PC-9 (cell line): ENCODE data around the gene AMIGO1. TPM values are rescaled to one million over a fixed set of nuclear protein-coding genes. Genes with fewer than 3 reads are reported as not detected.
A peak's percentile ranks its signal among the peaks of the same experiment; 100 is the strongest.

Experiments used
- BruUV-seq: library from RNA; stranded (reverse); fragments of 400-500 nt; replicated peaks from 2 replicates; lab custom pipeline; 2021; lab: Mats Ljungman, UMichigan
- CTCF ChIA-PET: fragments of 300-600 bp; sonication (Branson Sonifier 250); formaldehyde crosslinking; loops from one replicate; lab custom pipeline; 2022; ENCODE audit warnings: antibody characterized with exemption; lab: Charles Lee
- POLR2A ChIA-PET: fragments of 300-600 bp; sonication (Branson Sonifier 250); formaldehyde crosslinking; loops from one replicate; lab custom pipeline; 2022; ENCODE audit warnings: antibody characterized with exemption; ENCODE audit not compliant: unreplicated experiment; lab: Charles Lee
- DNase-seq, 2 experiments: peaks; one replicate each; pipeline versions ENCODE4 v3.0.0 to v3.0.0-alpha.2; 2015 to 2022; ENCODE audit warnings: mixed read lengths in 1 of 2
- H2AFZ ChIP-seq: fragments of 200-600 bp; sonication (generic); 2 replicates; pipeline ENCODE4 v1.8.1; 2017; ENCODE audit warnings: antibody characterized with exemption
- H3F3A ChIP-seq: fragments of 200-600 bp; sonication (generic); 2 replicates; pipeline ENCODE4 v1.8.1; 2017; ENCODE audit warnings: antibody characterized with exemption, mild to moderate bottlenecking, low read depth; ENCODE audit not compliant: insufficient read depth
- H3K27ac ChIP-seq: fragments of 200-600 bp; sonication (generic); 2 replicates; pipeline ENCODE4 v1.6.1; 2016; ENCODE audit warnings: mixed run types
- H3K27me3 ChIP-seq: fragments of 200-600 bp; sonication (generic); 2 replicates; pipeline ENCODE4 v1.6.1; 2016; ENCODE audit warnings: low read depth, mixed run types; ENCODE audit not compliant: insufficient read depth
- H3K36me3 ChIP-seq: fragments of 200-600 bp; sonication (generic); 2 replicates; pipeline ENCODE4 v1.6.1; 2016; ENCODE audit warnings: low read depth, mixed run types
- H3K4me1 ChIP-seq: fragments of 200-600 bp; sonication (generic); replicated peaks from 2 replicates; pipeline ENCODE4 v1.6.1; 2016; ENCODE audit warnings: mixed run types; ENCODE audit not compliant: insufficient read depth
- H3K4me2 ChIP-seq: fragments of 200-600 bp; sonication (generic); 2 replicates; pipeline ENCODE4 v1.6.1; 2017; ENCODE audit warnings: mixed run types
- H3K4me3 ChIP-seq: fragments of 200-600 bp; sonication (generic); 2 replicates; pipeline ENCODE4 v1.6.1; 2016; ENCODE audit warnings: mixed run types
- H3K79me2 ChIP-seq: fragments of 200-600 bp; sonication (generic); 2 replicates; pipeline ENCODE4 v1.6.1; 2017; ENCODE audit warnings: low read depth, mixed run types
- H3K9me2 ChIP-seq: fragments of 200-600 bp; sonication (generic); 2 replicates; pipeline ENCODE4 v1.8.1; 2017; ENCODE audit warnings: mild to moderate bottlenecking; ENCODE audit not compliant: insufficient read depth
- H3K9me3 ChIP-seq: fragments of 200-600 bp; sonication (generic); 2 replicates; pipeline ENCODE4 v1.8.1; 2016; ENCODE audit warnings: low read depth; ENCODE audit not compliant: insufficient read depth
- H4K20me1 ChIP-seq: fragments of 200-600 bp; sonication (generic); 2 replicates; pipeline ENCODE4 v1.8.1; 2017; ENCODE audit not compliant: insufficient read depth
- CTCF ChIP-seq: fragments of 200-600 bp; sonication (generic); conservative IDR thresholded peaks from 2 replicates; pipeline ENCODE4 v1.6.1; 2017; ENCODE audit warnings: mixed run types, antibody characterized with exemption, mild to moderate bottlenecking, moderate library complexity
- EZH2 ChIP-seq: fragments of 200-600 bp; sonication (generic); IDR thresholded peaks from 2 replicates; pipeline ENCODE4 v1.8.0; 2017; ENCODE audit warnings: antibody characterized with exemption, low read depth
- intact Hi-C: fragments of 100-400 bp; cut with micrococcal nuclease; formaldehyde crosslinking; loops from one replicate; pipeline ENCODE4 v1.10.0; 2022; ENCODE audit not compliant: unreplicated experiment
- total RNA-seq: library from RNA; stranded (reverse); gene quantifications from 2 replicates; pipeline ENCODE4 v1.2.3, GENCODE V29; 2021

The AMIGO1 gene
- total RNA-seq, 1 experiment from 2014 or later: 4.2 TPM

DNA sequence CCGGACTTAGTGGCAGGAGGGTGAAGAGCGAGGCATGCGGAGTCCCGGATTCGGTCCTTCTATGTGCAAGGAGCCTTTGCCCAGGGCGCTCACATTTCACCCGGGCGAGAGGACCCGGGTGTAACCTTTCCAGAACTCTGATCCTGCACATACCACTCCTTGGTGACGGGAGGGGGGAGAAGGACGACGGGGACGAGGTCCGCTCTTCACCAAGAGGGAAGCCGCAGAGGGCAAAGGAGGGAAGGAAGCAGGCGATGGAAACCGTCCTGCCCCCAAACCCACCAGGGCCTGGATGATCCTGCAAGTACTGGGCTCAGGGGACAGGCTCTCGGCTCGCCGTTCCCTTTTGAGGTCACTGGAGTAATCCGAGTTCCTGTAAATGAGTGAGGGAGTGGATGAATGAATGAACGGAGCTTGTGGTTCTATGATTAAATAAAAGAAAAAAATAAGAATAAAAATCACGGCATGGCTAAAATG lies 42.2 kb downstream of the AMIGO1 start:
- Histone ChIP-seq H3K4me2 (no peak overlapping the region), H3K9me3 (no peaks in the 10 kb centered on the region), H2AFZ (no peak overlapping the region), H3K4me3 (no peak overlapping the region), H3K36me3 (no peaks in the 10 kb centered on the region), H3F3A (no peaks in the 10 kb centered on the region), H3K27me3 (peaks cover 93% of the 10 kb centered on the region), H3K9me2 (no peaks in the 10 kb centered on the region), H4K20me1 (no peaks in the 10 kb centered on the region), H3K79me2 (no peaks in the 10 kb centered on the region), H3K27ac (no peak overlapping the region), H3K4me1 (no peaks in the 10 kb centered on the region)
- DNase-seq: no peak
- TF ChIP-seq EZH2 (no peak), CTCF (no peak)
- CTCF ChIA-PET: interaction anchor here (0.6 kb wide), 1 partner anchor 205 kb away, joined by 5 read pairs; no protein-coding TSS in a partner anchor
- intact Hi-C loops: no loop called here
- POLR2A ChIA-PET: no interaction called here
- BruUV-seq: no TSS peak

DNA sequence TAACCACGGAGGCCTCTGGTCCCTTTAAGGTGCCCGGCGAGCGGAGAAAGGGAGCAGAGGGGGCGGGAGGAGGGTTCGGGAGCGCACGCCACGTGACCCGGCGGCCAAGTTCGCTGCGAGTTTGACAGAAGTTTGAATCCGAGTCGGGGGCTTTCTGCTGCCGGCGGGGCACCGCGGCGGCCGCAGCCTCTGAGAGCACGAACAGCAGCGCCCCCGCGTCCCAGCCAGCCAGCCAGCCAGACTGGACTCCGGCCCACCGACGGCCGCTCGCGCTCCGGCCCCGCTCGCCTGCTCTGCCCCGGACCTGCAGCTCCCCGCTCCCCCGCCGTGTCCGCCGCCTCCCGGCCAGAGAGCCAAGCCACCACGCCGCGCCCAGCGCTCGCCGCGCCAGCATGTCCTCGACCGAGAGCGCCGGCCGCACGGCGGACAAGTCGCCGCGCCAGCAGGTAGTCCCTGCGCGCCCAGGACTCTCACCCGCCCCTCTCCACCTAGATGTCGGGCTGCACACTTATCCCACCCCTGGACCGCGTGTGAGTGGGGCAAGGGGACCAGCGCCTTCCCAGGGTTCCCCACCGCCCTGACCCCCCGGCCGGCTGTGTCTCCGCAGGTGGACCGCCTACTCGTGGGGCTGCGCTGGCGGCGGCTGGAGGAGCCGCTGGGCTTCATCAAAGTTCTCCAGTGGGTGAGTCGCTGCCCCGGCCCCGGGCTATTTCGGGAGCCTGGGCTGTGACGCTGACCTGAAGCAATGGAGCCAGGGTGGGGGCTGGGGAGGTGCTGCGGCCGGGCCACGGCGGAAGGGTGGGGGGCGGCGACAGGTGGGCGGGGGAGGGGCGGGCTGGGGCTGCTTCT lies 42.9 kb downstream of the AMIGO1 start, which contains the start of gene SYPL2:
SYPL2 (plus strand) TSS at position 95 of the 849 bp plus-strand sequence; CDS start at position 393, 298 bp downstream.
- intact Hi-C loops: no loop called here
- H3K27ac ChIP-seq: no peak within 1 kb of the TSS
- peaks cover 93% of the 10 kb centered on the region for H3K27me3 ChIP-seq
- H3K9me3 ChIP-seq: no peaks in the 10 kb centered on the region
- no peaks in the 10 kb centered on the region for H3K9me2 ChIP-seq
- no peaks in the 10 kb centered on the region for H3K79me2 ChIP-seq
- H3K4me2 ChIP-seq: peak within 1 kb of the TSS; percentile 41
- CTCF ChIA-PET: no interaction called here
- peak in 1 of 2 experiments; percentile 18 for DNase-seq
- POLR2A ChIA-PET: no interaction called here
- TF ChIP-seq EZH2 (no peak), CTCF (no peak)
- H3K4me1 ChIP-seq: no peaks in the 10 kb centered on the region
- no peaks in the 10 kb centered on the region for H3F3A ChIP-seq
- no TSS peak for BruUV-seq
- peak within 1 kb of the TSS; percentile 34; the same call in 1 of the 2 replicates for H2AFZ ChIP-seq
- H3K36me3 ChIP-seq: no peaks in the 10 kb centered on the region
- no peaks in the 10 kb centered on the region for H4K20me1 ChIP-seq
- peak within 1 kb of the TSS; percentile 27; the same call in 1 of the 2 replicates for H3K4me3 ChIP-seq

- Histone ChIP-seq H3K9me3 (no peaks in the 10 kb centered on the region), H3K27me3 (peaks cover 93% of the 10 kb centered on the region), H3K79me2 (no peaks in the 10 kb centered on the region), H3K4me3 (peak overlapping the region; percentile 27; the same call in 1 of the 2 replicates), H3K9me2 (no peaks in the 10 kb centered on the region), H3K36me3 (no peaks in the 10 kb centered on the region), H3K4me1 (no peaks in the 10 kb centered on the region), H3K27ac (no peak overlapping the region), H4K20me1 (no peaks in the 10 kb centered on the region), H3K4me2 (peak overlapping the region; percentile 41), H2AFZ (peak overlapping the region; percentile 34; the same call in 1 of the 2 replicates), H3F3A (no peaks in the 10 kb centered on the region)
- no peak for DNase-seq
- intact Hi-C loops: no loop called here
- BruUV-seq: no TSS peak
- CTCF ChIA-PET: no interaction called here
- TF ChIP-seq CTCF: no peak
- no peak for TF ChIP-seq EZH2
- POLR2A ChIA-PET: no interaction called here
Observed at GRCh38 chr1:109466125-109466451, 43.4 kb downstream of the AMIGO1 start.
